ENCODE results near the gene RSAD2. TPM values are rescaled to one million over a fixed set of nuclear protein-coding genes. Genes with fewer than 3 reads are reported as not detected.

The RSAD2 gene
- total RNA-seq, 1 experiment from 2014 or later: 37.2 TPM

- DNase-seq: no peak
- no peaks in the 10 kb centered on the region for H3K27me3 Mint-ChIP-seq (ENCODE audit: unreplicated experiment)
- H3K4me1 Mint-ChIP-seq (ENCODE audit: low read depth, unreplicated experiment): no peaks in the 10 kb centered on the region
- intact Hi-C loops (cut with micrococcal nuclease; ENCODE audit: unreplicated experiment): no loop called here
- H3K4me3 Mint-ChIP-seq (ENCODE audit: low read depth, unreplicated experiment): no peak overlapping the region
- CTCF ChIA-PET: no interaction called here
- BruUV-seq (replicated peaks): no TSS peak
- H3K9me3 Mint-ChIP-seq (ENCODE audit: low read depth, unreplicated experiment): peaks cover 10% of the 10 kb centered on the region
- no peak overlapping the region for H3K27ac Mint-ChIP-seq (ENCODE audit: unreplicated experiment)
- TF ChIP-seq CTCF (IDR thresholded peaks at IDR 0.05; ENCODE audit: unreplicated experiment): no peak
- no peaks in the 10 kb centered on the region for H3K36me3 Mint-ChIP-seq (ENCODE audit: insufficient read depth, unreplicated experiment)
Observed at GRCh38 chr2:6838673-6839319, 38.8 kb upstream of the RSAD2 start.

- DNase-seq: no peak
- no peak overlapping the region for H3K4me3 Mint-ChIP-seq (ENCODE audit: low read depth, unreplicated experiment)
- no peak overlapping the region for H3K27ac Mint-ChIP-seq (ENCODE audit: unreplicated experiment)
- CTCF ChIA-PET: no interaction called here
- intact Hi-C loops (cut with micrococcal nuclease; ENCODE audit: unreplicated experiment): no loop called here
- TF ChIP-seq CTCF (IDR thresholded peaks at IDR 0.05; ENCODE audit: unreplicated experiment): no peak
- BruUV-seq (replicated peaks): no TSS peak
- no peaks in the 10 kb centered on the region for H3K4me1 Mint-ChIP-seq (ENCODE audit: low read depth, unreplicated experiment)
- peaks cover 10% of the 10 kb centered on the region for H3K9me3 Mint-ChIP-seq (ENCODE audit: low read depth, unreplicated experiment)
- no peaks in the 10 kb centered on the region for H3K36me3 Mint-ChIP-seq (ENCODE audit: insufficient read depth, unreplicated experiment)
- H3K27me3 Mint-ChIP-seq (ENCODE audit: unreplicated experiment): no peaks in the 10 kb centered on the region
Observed at GRCh38 chr2:6841537-6842287, 35.9 kb upstream of the RSAD2 start.

GRCh38 chr2:6845312-6845711 lies 32.3 kb upstream of the RSAD2 start:
- Mint-ChIP-seq H3K4me3 (ENCODE audit: low read depth, unreplicated experiment) (no peak overlapping the region), H3K9me3 (ENCODE audit: low read depth, unreplicated experiment) (peaks cover 16% of the 10 kb centered on the region), H3K36me3 (ENCODE audit: insufficient read depth, unreplicated experiment) (no peaks in the 10 kb centered on the region), H3K27ac (ENCODE audit: unreplicated experiment) (no peak overlapping the region), H3K27me3 (ENCODE audit: unreplicated experiment) (no peaks in the 10 kb centered on the region), H3K4me1 (ENCODE audit: low read depth, unreplicated experiment) (peaks cover 10% of the 10 kb centered on the region)
- no peak for TF ChIP-seq CTCF (IDR thresholded peaks at IDR 0.05; ENCODE audit: unreplicated experiment)
- intact Hi-C loops (cut with micrococcal nuclease; ENCODE audit: unreplicated experiment): no loop called here
- BruUV-seq (replicated peaks): no TSS peak
- DNase-seq: no peak
- CTCF ChIA-PET: no interaction called here

DNA sequence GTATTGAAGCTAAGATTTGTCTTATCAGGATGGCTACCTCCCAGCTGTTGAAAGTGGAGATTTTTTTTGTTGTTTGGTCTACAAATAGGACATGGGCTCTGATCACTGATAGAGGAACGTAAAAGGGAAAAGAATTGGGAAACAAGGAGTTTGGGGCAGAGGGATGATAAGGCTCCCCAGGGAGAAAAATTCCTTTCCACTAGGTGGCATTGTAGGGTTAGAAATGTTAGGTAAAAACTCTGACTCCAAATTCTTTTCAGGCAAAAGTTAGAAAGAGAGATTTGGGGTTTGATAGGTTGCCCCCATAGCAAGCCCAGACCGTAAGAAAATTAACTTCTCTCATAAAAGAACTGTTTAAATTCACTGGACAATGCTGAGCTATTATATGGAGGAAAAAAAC lies 31.7 kb upstream of the RSAD2 start:
- no peak overlapping the region for H3K4me3 Mint-ChIP-seq (ENCODE audit: low read depth, unreplicated experiment)
- intact Hi-C loops (cut with micrococcal nuclease; ENCODE audit: unreplicated experiment): no loop called here
- CTCF ChIA-PET: no interaction called here
- no peaks in the 10 kb centered on the region for H3K27me3 Mint-ChIP-seq (ENCODE audit: unreplicated experiment)
- H3K9me3 Mint-ChIP-seq (ENCODE audit: low read depth, unreplicated experiment): peaks cover 16% of the 10 kb centered on the region
- H3K36me3 Mint-ChIP-seq (ENCODE audit: insufficient read depth, unreplicated experiment): no peaks in the 10 kb centered on the region
- no TSS peak for BruUV-seq (replicated peaks)
- H3K27ac Mint-ChIP-seq (ENCODE audit: unreplicated experiment): no peak overlapping the region
- DNase-seq: no peak
- no peak for TF ChIP-seq CTCF (IDR thresholded peaks at IDR 0.05; ENCODE audit: unreplicated experiment)
- H3K4me1 Mint-ChIP-seq (ENCODE audit: low read depth, unreplicated experiment): peaks cover 10% of the 10 kb centered on the region
